Measurements from ENCODE around the gene CTSA.

DNA sequence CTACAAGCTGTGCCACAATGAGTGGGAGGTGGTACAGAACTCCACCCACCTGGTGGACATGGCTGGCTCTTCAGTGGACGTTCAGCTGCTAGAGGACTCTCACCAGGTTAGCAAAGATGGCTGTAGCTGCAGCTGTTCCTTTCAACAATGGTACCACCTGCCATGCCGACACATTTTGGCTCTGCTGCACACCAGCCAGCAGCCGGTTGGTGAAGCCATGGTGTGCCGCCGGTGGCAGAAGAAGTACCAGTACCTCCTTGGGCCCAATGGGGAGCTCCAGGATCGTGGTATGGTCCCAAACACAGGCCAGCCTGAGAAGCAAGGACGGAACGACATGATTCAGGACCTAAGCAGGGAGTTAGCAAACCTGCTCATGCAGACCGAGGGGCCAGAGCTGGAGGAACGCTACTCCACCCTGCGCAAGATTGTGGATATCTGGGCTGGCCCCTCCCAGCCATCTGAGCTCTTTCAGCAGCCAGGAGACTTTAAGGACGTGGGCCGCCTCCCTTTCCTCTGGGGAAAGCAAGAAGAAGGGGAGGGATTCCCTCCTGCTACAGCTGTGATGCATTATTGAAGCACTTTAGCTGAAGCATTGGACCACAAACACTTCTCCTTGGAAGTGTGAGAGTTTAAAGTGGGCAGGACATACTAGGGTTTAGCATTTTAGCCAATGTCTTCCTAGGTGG, 12.9 kb upstream of the CTSA start:
- no peak for TF ChIP-seq EZH2 (IDR thresholded peaks at IDR 0.05; ENCODE audit: low read depth)
- TF ChIP-seq, protein P1, sequence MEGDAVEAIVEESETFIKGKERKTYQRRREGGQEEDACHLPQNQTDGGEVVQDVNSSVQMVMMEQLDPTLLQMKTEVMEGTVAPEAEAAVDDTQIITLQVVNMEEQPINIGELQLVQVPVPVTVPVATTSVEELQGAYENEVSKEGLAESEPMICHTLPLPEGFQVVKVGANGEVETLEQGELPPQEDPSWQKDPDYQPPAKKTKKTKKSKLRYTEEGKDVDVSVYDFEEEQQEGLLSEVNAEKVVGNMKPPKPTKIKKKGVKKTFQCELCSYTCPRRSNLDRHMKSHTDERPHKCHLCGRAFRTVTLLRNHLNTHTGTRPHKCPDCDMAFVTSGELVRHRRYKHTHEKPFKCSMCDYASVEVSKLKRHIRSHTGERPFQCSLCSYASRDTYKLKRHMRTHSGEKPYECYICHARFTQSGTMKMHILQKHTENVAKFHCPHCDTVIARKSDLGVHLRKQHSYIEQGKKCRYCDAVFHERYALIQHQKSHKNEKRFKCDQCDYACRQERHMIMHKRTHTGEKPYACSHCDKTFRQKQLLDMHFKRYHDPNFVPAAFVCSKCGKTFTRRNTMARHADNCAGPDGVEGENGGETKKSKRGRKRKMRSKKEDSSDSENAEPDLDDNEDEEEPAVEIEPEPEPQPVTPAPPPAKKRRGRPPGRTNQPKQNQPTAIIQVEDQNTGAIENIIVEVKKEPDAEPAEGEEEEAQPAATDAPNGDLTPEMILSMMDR (conservative IDR thresholded peaks at IDR 0.05) = no peak

Data from PC-9 (cell line).